Fibroblast of skin of left biceps (primary cell): ENCODE data around the gene TNFRSF13B.
"Not testable (repeated sequence)": the region's sequence is repeated elsewhere in the genome, so short reads cannot be mapped to it uniquely, and the experiment has no call there.

Source experiments
- DNase-seq, 2 experiments: peaks; one replicate each; pipeline ENCODE4 v3.0.0-alpha.2; 2013; ENCODE audit warnings: low read depth in 2 of 2

The TNFRSF13B gene

DNA sequence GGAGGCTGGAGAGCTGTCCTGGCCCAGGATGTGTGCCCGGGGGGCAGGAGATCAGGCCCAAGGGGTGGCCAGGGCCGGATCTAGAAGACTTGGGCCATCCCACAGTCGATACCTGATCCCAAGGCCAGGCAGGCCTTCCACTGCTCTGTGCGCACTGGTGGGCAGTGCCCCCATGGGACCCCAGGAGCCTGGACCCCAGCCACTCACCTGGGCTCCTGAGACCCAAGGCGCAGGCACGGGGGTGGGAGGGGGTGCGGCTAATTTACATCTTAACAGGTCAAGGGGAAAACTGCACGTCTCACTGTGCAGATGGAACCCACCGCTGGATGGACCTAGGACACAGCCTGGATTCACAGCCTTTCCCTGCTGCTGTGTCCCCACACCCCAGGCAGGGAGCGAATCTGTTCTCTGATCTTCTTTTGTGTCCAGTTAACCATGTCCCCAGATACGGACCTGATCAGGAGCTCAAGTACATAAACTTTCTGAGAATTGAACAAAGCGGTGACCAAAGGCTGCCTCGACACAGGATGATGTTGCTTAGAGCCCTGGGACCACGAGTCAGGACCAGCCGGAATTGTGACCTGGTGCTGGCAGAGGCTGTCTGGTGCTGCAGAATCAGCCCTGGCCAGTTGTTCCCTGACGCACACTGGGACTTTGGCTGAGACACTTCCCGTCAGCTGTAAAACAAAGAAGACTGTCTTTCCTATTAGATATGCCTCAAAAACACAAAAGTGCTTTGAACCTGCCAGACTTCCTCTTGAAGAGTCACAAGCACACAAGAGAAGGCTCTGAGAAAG lies 60.6 kb downstream of the TNFRSF13B start:
- DNase-seq = no peak

GRCh38 chr17:16910341-16910740 lies 61.6 kb downstream of the TNFRSF13B start:
- no peak for DNase-seq

GRCh38 chr17:16909472-16910246 lies 62.3 kb downstream of the TNFRSF13B start:
- DNase-seq = no peak

- no peak for DNase-seq
These were observed 63.6 kb downstream of the TNFRSF13B start for GRCh38 chr17:16908273-16908672.

GRCh38 chr17:16906680-16907079 lies 65.2 kb downstream of the TNFRSF13B start:
- peak; percentile 43 to 49 for DNase-seq

GRCh38 chr17:16905593-16906191 lies 66.2 kb downstream of the TNFRSF13B start:
- peak; percentile 95 to 96 for DNase-seq

DNA sequence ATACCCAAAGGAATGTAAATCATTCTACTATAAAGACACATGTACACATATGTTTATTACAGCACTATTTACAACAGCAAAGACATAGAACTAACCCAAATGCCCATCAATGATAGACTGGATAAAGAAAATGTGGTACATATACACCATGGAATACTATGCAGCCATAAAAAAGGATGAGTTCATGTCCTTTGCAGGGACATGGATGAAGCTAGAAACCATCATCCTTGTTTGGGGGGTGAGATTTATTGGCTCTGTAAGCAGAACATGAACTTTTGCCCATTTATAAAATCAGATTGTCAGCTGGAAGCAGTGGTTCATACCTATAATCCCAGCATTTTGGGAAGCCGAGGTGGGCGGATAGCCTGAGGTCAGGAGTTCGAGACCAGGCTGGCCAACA lies 68.8 kb downstream of the TNFRSF13B start:
- not testable (repeated sequence) for DNase-seq

- no peak for DNase-seq
These were observed 71.5 kb downstream of the TNFRSF13B start for GRCh38 chr17:16900288-16900882.

GRCh38 chr17:16897211-16897896 lies 74.6 kb downstream of the TNFRSF13B start:
- not testable (repeated sequence) for DNase-seq

GRCh38 chr17:16896235-16896634 lies 75.7 kb downstream of the TNFRSF13B start:
- not testable (repeated sequence) for DNase-seq

- DNase-seq = not testable (repeated sequence)
These were observed 78.4 kb downstream of the TNFRSF13B start for GRCh38 chr17:16893527-16893926.

DNA sequence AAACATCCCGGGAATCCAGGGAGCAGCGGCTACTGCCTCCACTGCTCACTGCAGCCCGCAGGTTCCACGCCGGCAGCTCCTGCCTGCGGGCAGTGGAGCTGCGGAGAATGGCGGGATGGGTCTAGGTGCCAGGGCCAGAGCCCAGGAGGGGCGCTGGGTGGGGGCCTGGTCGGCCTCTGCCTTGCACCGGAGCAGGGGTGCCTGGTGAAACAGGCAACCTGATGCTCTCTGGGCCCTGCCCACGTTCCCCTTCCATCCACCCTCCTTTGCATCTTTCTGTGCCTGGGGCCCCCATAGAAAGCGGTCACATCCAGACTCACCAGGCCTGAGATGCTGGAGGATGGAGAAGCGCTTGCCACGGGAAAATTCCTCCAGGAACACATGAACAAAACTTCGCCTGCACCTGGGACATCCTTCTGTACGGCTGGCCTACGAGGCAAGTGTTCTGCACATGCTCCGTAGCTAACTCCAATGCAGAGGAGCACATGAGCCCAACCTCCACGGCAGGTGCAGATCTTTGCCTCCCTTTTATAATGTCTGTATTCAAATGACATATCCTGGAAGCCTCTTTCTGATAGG lies 79.0 kb downstream of the TNFRSF13B start:
- DNase-seq = not testable (repeated sequence)

DNA sequence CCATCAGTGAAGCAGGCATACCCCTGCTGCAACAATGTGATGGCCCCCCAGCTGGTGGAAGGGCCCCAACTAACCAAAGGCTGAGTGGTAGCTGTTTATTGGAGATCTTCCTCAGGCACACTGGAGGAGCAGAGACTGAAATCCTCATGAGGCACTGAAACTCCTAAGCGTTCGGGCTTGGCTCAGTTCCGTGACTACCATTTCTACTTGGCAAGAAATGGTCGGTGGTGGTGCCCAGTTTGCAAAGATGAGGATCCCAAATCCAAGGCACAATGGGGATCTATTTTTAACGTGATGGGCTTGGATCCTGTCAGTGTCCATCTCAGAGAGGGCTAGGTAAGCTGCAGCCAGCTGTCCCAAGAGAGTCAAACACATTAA lies 82.8 kb downstream of the TNFRSF13B start:
- DNase-seq = no peak
